Endodermal cell (in vitro differentiated cells): ENCODE results near the gene ZC3H11A. TPM values are rescaled to one million over a fixed set of nuclear protein-coding genes. Genes with fewer than 3 reads are reported as not detected.

Experiments used
- DNase-seq: peaks from one replicate; pipeline ENCODE4 v3.0.0-alpha.2; 2017
- H3K27ac ChIP-seq: 2 replicates; pipeline ENCODE4 v1.5.1; 2013; ENCODE audit warnings: mild to moderate bottlenecking, low read depth, low read length, moderate library complexity
- H3K27me3 ChIP-seq: 2 replicates; pipeline ENCODE4 v1.6.1; 2013; ENCODE audit warnings: mild to moderate bottlenecking, low read length, moderate library complexity; ENCODE audit not compliant: insufficient read depth, control insufficient read depth, poor library complexity, severe bottlenecking
- H3K36me3 ChIP-seq: 2 replicates; pipeline ENCODE4 v1.7.0; 2013; ENCODE audit warnings: mild to moderate bottlenecking, low read length, moderate library complexity; ENCODE audit not compliant: control insufficient read depth, insufficient read depth
- H3K4me1 ChIP-seq: one replicate; pipeline ENCODE4 v1.7.0; 2013; ENCODE audit warnings: low read length; ENCODE audit not compliant: control insufficient read depth, insufficient read depth
- H3K4me3 ChIP-seq: 2 replicates; pipeline ENCODE4 v1.5.1; 2013; ENCODE audit warnings: mild to moderate bottlenecking, low read length, moderate library complexity
- H3K9ac ChIP-seq: 2 replicates; pipeline ENCODE4 v1.6.1; 2013; ENCODE audit warnings: mild to moderate bottlenecking, low read length, moderate library complexity; ENCODE audit not compliant: poor library complexity, severe bottlenecking; ENCODE audit errors: extremely low read depth
- H3K9me3 ChIP-seq: 2 replicates; pipeline ENCODE4 v1.6.1; 2013; ENCODE audit warnings: mild to moderate bottlenecking, low read length, moderate library complexity; ENCODE audit not compliant: control insufficient read depth
- H3K27ac Mint-ChIP-seq: 2 replicates; pipeline ENCODE4 v1.8.0; 2020; ENCODE audit warnings: mixed read lengths
- H3K27me3 Mint-ChIP-seq: 2 replicates; pipeline ENCODE4 v1.8.0; 2021; ENCODE audit warnings: mild to moderate bottlenecking, mixed read lengths; ENCODE audit not compliant: insufficient read depth
- H3K36me3 Mint-ChIP-seq: 2 replicates; pipeline ENCODE4 v1.8.0; 2020; ENCODE audit warnings: low read depth, mixed read lengths
- H3K4me1 Mint-ChIP-seq: 2 replicates; pipeline ENCODE4 v1.8.0; 2020; ENCODE audit warnings: mixed read lengths
- H3K4me3 Mint-ChIP-seq: 2 replicates; pipeline ENCODE4 v1.8.0; 2020; ENCODE audit warnings: mild to moderate bottlenecking, moderate library complexity, mixed read lengths
- H3K9me3 Mint-ChIP-seq: 2 replicates; pipeline ENCODE4 v1.8.0; 2020; ENCODE audit warnings: mild to moderate bottlenecking, mixed read lengths
- CTCF ChIP-seq: fragments of 200-600 bp; sonication (generic); conservative IDR thresholded peaks from 2 replicates; pipeline ENCODE4 v1.5.0; 2021; ENCODE audit warnings: antibody characterized with exemption, mild to moderate bottlenecking
- WGBS, 2 experiments: methylation state at CpG; one replicate each; pipeline versions ENCODE4 v1.1.5 to v1.1.7; 2013; ENCODE audit warnings: missing lambda C conversion rate in 2 of 2, mixed read lengths in 1 of 2; ENCODE audit not compliant: insufficient coverage in 1 of 2, insufficient read length in 1 of 2; 5-methylcytosine and 5-hydroxymethylcytosine counted together
- total RNA-seq, 2 donors: library from RNA; stranded (reverse); fragmentation: NEBNext Ultra II Directional in 1 of 2; extraction: Animal tissue kit (Norgen Biotek cat#: 25700) in 1 of 2; gene quantifications; 2 replicates in 1 of 2; 3 replicates in 1 of 2; pipeline ENCODE4 v1.2.1, GENCODE V29; 2021

Gene ZC3H11A
- total RNA-seq, 2 donors from 2014 or later = 83.9 to 119 TPM

- DNase-seq = no peak
- TF ChIP-seq CTCF = no peak
- no peaks in the 10 kb centered on the region for H3K27me3 Mint-ChIP-seq
- no peaks in the 10 kb centered on the region for H3K4me1 Mint-ChIP-seq
- peaks cover 37% of the 10 kb centered on the region for H3K9me3 ChIP-seq
- WGBS, 2 experiments = 95 to 100% methylated on average over 4 to 5 of the region's 5 CpGs
- H3K36me3 Mint-ChIP-seq = peaks cover 89% of the 10 kb centered on the region
- peaks cover 78% of the 10 kb centered on the region for H3K36me3 ChIP-seq
- H3K27ac ChIP-seq = no peak overlapping the region
- no peaks in the 10 kb centered on the region for H3K4me1 ChIP-seq
- no peaks in the 10 kb centered on the region for H3K27me3 ChIP-seq
- no peak overlapping the region for H3K4me3 ChIP-seq
- no peak overlapping the region for H3K4me3 Mint-ChIP-seq
- no peak overlapping the region for H3K9ac ChIP-seq
- H3K27ac Mint-ChIP-seq = no peak overlapping the region
- peaks cover 25% of the 10 kb centered on the region for H3K9me3 Mint-ChIP-seq
Observed at GRCh38 chr1:203839081-203839480, 43.7 kb downstream of the ZC3H11A start.

- no peak for DNase-seq
- H3K4me3 ChIP-seq = no peak overlapping the region
- 83 to 96% methylated on average over 4 of the region's 4 CpGs for WGBS, 2 experiments
Observed at GRCh38 chr1:203840208-203840808, 44.9 kb downstream of the ZC3H11A start.

GRCh38 chr1:203842559-203842876 is 47.1 kb downstream of the ZC3H11A start:
- H3K4me1 ChIP-seq = no peaks in the 10 kb centered on the region
- no peaks in the 10 kb centered on the region for H3K27me3 Mint-ChIP-seq
- peaks cover 87% of the 10 kb centered on the region for H3K36me3 Mint-ChIP-seq
- TF ChIP-seq CTCF = no peak
- no peak overlapping the region for H3K27ac Mint-ChIP-seq
- no CpG with 5 or more reads among the region's 2 CpGs for WGBS, 2 experiments
- no peak overlapping the region for H3K4me3 ChIP-seq
- H3K9ac ChIP-seq = no peak overlapping the region
- no peaks in the 10 kb centered on the region for H3K27me3 ChIP-seq
- DNase-seq = no peak
- H3K4me1 Mint-ChIP-seq = no peaks in the 10 kb centered on the region
- no peak overlapping the region for H3K27ac ChIP-seq
- H3K36me3 ChIP-seq = peaks cover 78% of the 10 kb centered on the region
- H3K9me3 Mint-ChIP-seq = peaks cover 25% of the 10 kb centered on the region
- peaks cover 37% of the 10 kb centered on the region for H3K9me3 ChIP-seq
- H3K4me3 Mint-ChIP-seq = no peak overlapping the region

More at GRCh38 chr1:203840208-203840808, 44.9 kb downstream of the ZC3H11A start:
- peaks cover 88% of the 10 kb centered on the region for H3K36me3 Mint-ChIP-seq
- no peak overlapping the region for H3K4me3 Mint-ChIP-seq
- Histone ChIP-seq H3K27ac (no peak overlapping the region), H3K36me3 (peaks cover 78% of the 10 kb centered on the region), H3K4me1 (no peaks in the 10 kb centered on the region), H3K27me3 (no peaks in the 10 kb centered on the region), H3K9ac (no peak overlapping the region), H3K9me3 (peaks cover 37% of the 10 kb centered on the region)
- TF ChIP-seq CTCF = no peak
- no peaks in the 10 kb centered on the region for H3K27me3 Mint-ChIP-seq
- H3K27ac Mint-ChIP-seq = no peak overlapping the region
- H3K4me1 Mint-ChIP-seq = no peaks in the 10 kb centered on the region
- peaks cover 25% of the 10 kb centered on the region for H3K9me3 Mint-ChIP-seq
